Ovary (tissue), 9 donors: ENCODE data around the gene ANGPTL8. TPM values are rescaled to one million over a fixed set of nuclear protein-coding genes. Genes with fewer than 3 reads are reported as not detected.

Experiments
- DNase-seq, 5 donors: peaks; one replicate each; pipeline ENCODE4 v3.0.0-alpha.2; 2019 to 2020
- H3K27ac ChIP-seq, 2 donors: fragments of 200-600 bp; one replicate each; pipeline versions ENCODE4 v1.5.1 to v1.8.0; 2019 to 2022
- H3K27me3 ChIP-seq: fragments of 200-600 bp; one replicate; pipeline ENCODE4 v1.8.0; 2022
- H3K36me3 ChIP-seq: fragments of 200-600 bp; sonication (generic); one replicate; pipeline ENCODE4 v1.5.1; 2019
- H3K4me1 ChIP-seq: one replicate; pipeline ENCODE4 v1.8.1; 2013; ENCODE audit warnings: mild to moderate bottlenecking, moderate library complexity; ENCODE audit not compliant: insufficient read depth
- H3K4me3 ChIP-seq: fragments of 200-600 bp; sonication (generic); one replicate; pipeline ENCODE4 v1.5.1; 2017
- H3K9me3 ChIP-seq, 2 donors: fragments of 200-600 bp in 1 of 2; sonication (generic) in 1 of 2; one replicate each; pipeline versions ENCODE4 v1.5.1 to v1.8.1; 2013 to 2019; ENCODE audit warnings: mild to moderate bottlenecking in 1 of 2, moderate library complexity in 1 of 2
- EP300 ChIP-seq: sonication (generic); formaldehyde crosslinking; IDR thresholded peaks from one replicate; pipeline ENCODE4 v1.6.1; 2017; ENCODE audit warnings: antibody characterized with exemption
- POLR2A ChIP-seq: fragments of 450-650 bp; IDR thresholded peaks from one replicate; pipeline ENCODE4 v1.6.1; 2017; ENCODE audit warnings: antibody characterized with exemption, mild to moderate bottlenecking, moderate library complexity
- WGBS, 3 donors: extraction: QIAGEN DNeasy Blood & Tissue Kit in 1 of 3; methylation state at CpG; one replicate each; pipeline versions ENCODE4 v1.1.5 to v1.1.7; 2013 to 2017; 5-methylcytosine and 5-hydroxymethylcytosine counted together
- intact Hi-C, 4 donors: fragments of 100-400 bp; cut with DNase I; formaldehyde crosslinking; loops; one replicate each; pipeline versions ENCODE4 v1.11.0 to v1.15.1; 2022 to 2023
- polyA plus RNA-seq, 2 donors: library from polyadenylated mRNA; stranded (reverse); fragments of 200-250 nt in 1 of 2; fragments of 350-450 nt in 1 of 2; fragmentation: Illumina TruSeq in 1 of 2; extraction: RNeasy Lipid Tissue Mini Kit (QIAGEN cat#74804) in 1 of 2; gene quantifications; one replicate each; pipeline ENCODE4 v1.2.3, GENCODE V29; 2013 to 2014
- total RNA-seq, 7 donors: library from RNA; depleted of rRNA in 2 of 7; stranded (reverse); fragments of >200 nt in 2 of 7; fragmentation: NEBNext Ultra II Directional in 3 of 7; extraction: Animal tissue kit (Norgen Biotek cat#: 25700) in 3 of 7; gene quantifications; one replicate each; pipeline versions ENCODE4 v1.1.0 to v1.2.4, GENCODE V29; 2016 to 2023
- TF ChIP-seq, protein P1 (sequence below), 3 donors: fragments of 450-650 bp in 2 of 3; fragments of 200-600 bp in 1 of 3; IDR thresholded peaks; one replicate each; pipeline versions ENCODE4 v1.5.1 to v1.8.0; 2016 to 2022; ENCODE audit warnings: antibody characterized with exemption in 3 of 3, mild to moderate bottlenecking in 1 of 3
- donor health status: DM: no; HTN: no; CAD: no; lungs with moderate emphysema.
- donor health status: DM: no; HTN: no; CAD: no.
- donor health status: Bipolar disorder and iron deficiency.
- donor health status: DM: yes; HTN: yes; CAD: no.
- donor health status: DM: no; HTN: no; CAD: no.
- donor health status: DM: yes; HTN: yes; CAD: no.

Gene ANGPTL8
- total and polyA plus RNA-seq, 9 donors, result 0.50 to 0.93 (median 0.68) TPM; not detected in 5

DNA sequence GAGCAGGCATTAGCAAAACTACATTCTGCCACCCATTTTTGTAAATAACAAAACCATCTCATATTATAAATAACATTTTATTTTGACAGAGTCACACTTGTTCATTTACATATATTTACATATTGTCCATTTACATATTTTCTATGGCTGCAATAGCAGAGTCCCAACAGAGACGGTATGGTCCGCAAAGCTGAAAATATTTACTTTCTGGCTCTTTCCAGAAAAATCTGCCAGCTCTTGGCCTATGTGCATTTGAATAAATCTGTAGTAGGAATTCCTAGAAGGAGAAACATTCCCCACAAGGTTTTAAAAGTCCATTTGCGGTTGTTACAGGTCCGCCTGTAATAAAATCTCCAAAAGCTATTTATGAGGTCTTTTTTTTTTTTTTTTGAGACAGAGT, 50.8 kb downstream of the ANGPTL8 start:
- no peak for TF ChIP-seq EP300
- no peak for TF ChIP-seq POLR2A
- TF ChIP-seq, protein P1, sequence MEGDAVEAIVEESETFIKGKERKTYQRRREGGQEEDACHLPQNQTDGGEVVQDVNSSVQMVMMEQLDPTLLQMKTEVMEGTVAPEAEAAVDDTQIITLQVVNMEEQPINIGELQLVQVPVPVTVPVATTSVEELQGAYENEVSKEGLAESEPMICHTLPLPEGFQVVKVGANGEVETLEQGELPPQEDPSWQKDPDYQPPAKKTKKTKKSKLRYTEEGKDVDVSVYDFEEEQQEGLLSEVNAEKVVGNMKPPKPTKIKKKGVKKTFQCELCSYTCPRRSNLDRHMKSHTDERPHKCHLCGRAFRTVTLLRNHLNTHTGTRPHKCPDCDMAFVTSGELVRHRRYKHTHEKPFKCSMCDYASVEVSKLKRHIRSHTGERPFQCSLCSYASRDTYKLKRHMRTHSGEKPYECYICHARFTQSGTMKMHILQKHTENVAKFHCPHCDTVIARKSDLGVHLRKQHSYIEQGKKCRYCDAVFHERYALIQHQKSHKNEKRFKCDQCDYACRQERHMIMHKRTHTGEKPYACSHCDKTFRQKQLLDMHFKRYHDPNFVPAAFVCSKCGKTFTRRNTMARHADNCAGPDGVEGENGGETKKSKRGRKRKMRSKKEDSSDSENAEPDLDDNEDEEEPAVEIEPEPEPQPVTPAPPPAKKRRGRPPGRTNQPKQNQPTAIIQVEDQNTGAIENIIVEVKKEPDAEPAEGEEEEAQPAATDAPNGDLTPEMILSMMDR (IDR thresholded peaks at IDR 0.05), result no peak
- Histone ChIP-seq H3K27ac (no peak overlapping the region), H3K36me3 (no peaks in the 10 kb centered on the region), H3K27me3 (no peaks in the 10 kb centered on the region), H3K9me3 (no peaks in the 10 kb centered on the region), H3K4me1 (no peaks in the 10 kb centered on the region), H3K4me3 (no peak overlapping the region)
- WGBS, 3 donors, result 74 to 80% (median 75%) methylated on average over 4 of the region's 4 CpGs
- intact Hi-C loops, result loop anchor here in 3 of 4 donors (5.0 to 10.0 kb wide), 6 partner anchors 47 to 295 kb away; partner anchors contain the start of genes ELAVL3 (in 1 of the 3), EPOR (in 1 of the 3) and RAB3D (in 1 of the 3)
- no peak for DNase-seq

GRCh38 chr19:11291415-11291814, 52.0 kb downstream of the ANGPTL8 start:
- no peak overlapping the region for H3K27ac ChIP-seq
- TF ChIP-seq EP300 (no peak), POLR2A (no peak)
- TF ChIP-seq, protein P1 (IDR thresholded peaks at IDR 0.05), result no peak
- no peaks in the 10 kb centered on the region for H3K36me3 ChIP-seq
- H3K4me1 ChIP-seq, result no peaks in the 10 kb centered on the region
- H3K9me3 ChIP-seq, result no peaks in the 10 kb centered on the region
- H3K27me3 ChIP-seq, result no peaks in the 10 kb centered on the region
- DNase-seq, result no peak
- no peak overlapping the region for H3K4me3 ChIP-seq
- intact Hi-C loops, result loop anchor here in 3 of 4 donors (5.0 to 10.0 kb wide), 6 partner anchors 46 to 293 kb away; partner anchors contain the start of genes ELAVL3 (in 1 of the 3), EPOR (in 1 of the 3) and RAB3D (in 1 of the 3)
- WGBS, 3 donors, result 89 to 90% (median 90%) methylated on average over 7 of the region's 7 CpGs

Other genes with a start within 250 kb of the ANGPTL8 start
- 100 to 1,000 TPM in 5 of 7 donors, 10 to 100 TPM in 2; 54.2 to 436 (median 141) TPM for gene LDLR, start 150.2 kb upstream of the ANGPTL8 start, total RNA-seq
- 100 to 1,000 TPM in 1 of 2 donors, 10 to 100 TPM in 1; 31.1 to 205 TPM for gene LDLR, start 150.2 kb upstream of the ANGPTL8 start, polyA plus RNA-seq
- gene SPC24, start 83.8 kb upstream of the ANGPTL8 start, total RNA-seq, result 1 to 10 TPM in 4 of 7 donors, under 1 TPM in 2, not detected in 1; 0.93 to 2.7 (median 1.0) TPM
- gene SPC24, start 83.8 kb upstream of the ANGPTL8 start, polyA plus RNA-seq, result under 1 TPM; 0.47 to 0.78 TPM
- gene KANK2, start 42.1 kb upstream of the ANGPTL8 start, total RNA-seq, result 100 to 1,000 TPM; 238 to 642 (median 479) TPM
- 100 to 1,000 TPM; 289 to 433 TPM for gene KANK2, start 42.1 kb upstream of the ANGPTL8 start, polyA plus RNA-seq
- 10 to 100 TPM; 17.2 to 60.0 (median 38.0) TPM for gene DOCK6, start 22.9 kb downstream of the ANGPTL8 start, total RNA-seq
- gene DOCK6, start 22.9 kb downstream of the ANGPTL8 start, polyA plus RNA-seq, result 10 to 100 TPM; 12.8 to 18.0 TPM
- not detected for gene TSPAN16, start 56.5 kb downstream of the ANGPTL8 start, total RNA-seq
- not detected for gene TSPAN16, start 56.5 kb downstream of the ANGPTL8 start, polyA plus RNA-seq
- gene RAB3D, start 100.0 kb downstream of the ANGPTL8 start, total RNA-seq, result 10 to 100 TPM in 5 of 7 donors, 1 to 10 TPM in 2; 6.8 to 27.2 (median 17.3) TPM
- gene RAB3D, start 100.0 kb downstream of the ANGPTL8 start, polyA plus RNA-seq, result 1 to 10 TPM; 4.7 to 9.1 TPM
- gene TMEM205, start 106.6 kb downstream of the ANGPTL8 start, total RNA-seq, result 100 to 1,000 TPM in 2 of 7 donors, 10 to 100 TPM in 5; 64.0 to 296 (median 80.5) TPM
- gene TMEM205, start 106.6 kb downstream of the ANGPTL8 start, polyA plus RNA-seq, result 10 to 100 TPM; 71.4 to 99.5 TPM
- 10 to 100 TPM; 21.0 to 38.6 (median 30.2) TPM for gene CCDC159, start 106.9 kb downstream of the ANGPTL8 start, total RNA-seq
- gene CCDC159, start 106.9 kb downstream of the ANGPTL8 start, polyA plus RNA-seq, result 10 to 100 TPM; 31.9 to 41.9 TPM
- gene PLPPR2, start 115.8 kb downstream of the ANGPTL8 start, total RNA-seq, result 10 to 100 TPM; 12.3 to 42.5 (median 31.5) TPM
- gene PLPPR2, start 115.8 kb downstream of the ANGPTL8 start, polyA plus RNA-seq, result 10 to 100 TPM; 11.6 to 23.2 TPM
- gene SWSAP1, start 135.0 kb downstream of the ANGPTL8 start, total RNA-seq, result 1 to 10 TPM in 6 of 7 donors, under 1 TPM in 1; 0.60 to 3.3 (median 2.5) TPM
- 1 to 10 TPM; 1.4 to 2.4 TPM for gene SWSAP1, start 135.0 kb downstream of the ANGPTL8 start, polyA plus RNA-seq
- gene EPOR, start 144.7 kb downstream of the ANGPTL8 start, total RNA-seq, result 10 to 100 TPM in 1 of 7 donors, 1 to 10 TPM in 6; 2.5 to 19.9 (median 4.8) TPM
- 1 to 10 TPM; 3.7 to 5.0 TPM for gene EPOR, start 144.7 kb downstream of the ANGPTL8 start, polyA plus RNA-seq
- gene RGL3, start 179.7 kb downstream of the ANGPTL8 start, total RNA-seq, result 10 to 100 TPM in 1 of 7 donors, 1 to 10 TPM in 6; 2.2 to 28.0 (median 5.6) TPM
- 10 to 100 TPM in 1 of 2 donors, 1 to 10 TPM in 1; 2.5 to 10.5 TPM for gene RGL3, start 179.7 kb downstream of the ANGPTL8 start, polyA plus RNA-seq
- 1 to 10 TPM in 2 of 7 donors, under 1 TPM in 5; 0.18 to 5.4 (median 0.56) TPM for gene ODAD3, start 195.5 kb downstream of the ANGPTL8 start, total RNA-seq
- 1 to 10 TPM in 1 of 2 donors, under 1 TPM in 1; 0.42 to 1.1 TPM for gene ODAD3, start 195.5 kb downstream of the ANGPTL8 start, polyA plus RNA-seq
- gene PRKCSH, start 196.0 kb downstream of the ANGPTL8 start, total RNA-seq, result 100 to 1,000 TPM in 6 of 7 donors, 10 to 100 TPM in 1; 76.5 to 338 (median 291) TPM
- gene PRKCSH, start 196.0 kb downstream of the ANGPTL8 start, polyA plus RNA-seq, result 100 to 1,000 TPM; 224 to 239 TPM
- gene ELAVL3, start 241.4 kb downstream of the ANGPTL8 start, total RNA-seq, result not detected
- not detected for gene ELAVL3, start 241.4 kb downstream of the ANGPTL8 start, polyA plus RNA-seq